Measurements from ENCODE around the gene MBOAT2. TPM values are rescaled to one million over a fixed set of nuclear protein-coding genes. Genes with fewer than 3 reads are reported as not detected.

The MBOAT2 gene
- total and polyA plus RNA-seq, 2 of the 13 experiments (the other 11 are each of a cell fraction or from before 2014, with no cell fraction given): 0.11 to 0.36 TPM

GRCh38 chr2:8833853-8834252 is 169.6 kb downstream of the MBOAT2 start (continued):
- TF ChIP-seq STAT6 (CRISPR knock-in tag; IDR thresholded peaks at IDR 0.05; ENCODE audit: borderline replicate concordance) (no peak), SMYD3 (CRISPR knock-in tag; IDR thresholded peaks at IDR 0.05) (no peak), GPBP1L1 (CRISPR knock-in tag; IDR thresholded peaks at IDR 0.05) (no peak), CEBPB (IDR thresholded peaks at IDR 0.05; ENCODE audit: borderline replicate concordance, low read depth, low read length) (no peak), SRF (IDR thresholded peaks at IDR 0.05; ENCODE audit: low read depth, low read length) (no peak)

GRCh38 chr2:8831516-8831915 is 172.0 kb downstream of the MBOAT2 start:
- Histone ChIP-seq H3K4me2 (ENCODE audit: low read depth, low read length) (no peak overlapping the region), H4K20me1 (ENCODE audit: insufficient read depth, low read length) (peaks cover 17% of the 10 kb centered on the region), H3K4me1 (ENCODE audit: insufficient read depth, low read length) (peaks cover 32% of the 10 kb centered on the region), H3K27me3 (ENCODE audit: control insufficient read depth in 1 of 2, insufficient read depth in 2 of 2, low read length in 2 of 2) (no peaks in the 10 kb centered on the region), H3K27ac (ENCODE audit: extremely low read length, insufficient read depth, low read length) (no peak overlapping the region), H3K79me2 (ENCODE audit: insufficient read depth, low read length) (peaks cover 56% of the 10 kb centered on the region), H3K9me3 (ENCODE audit: low read length) (no peaks in the 10 kb centered on the region), H2AFZ (ENCODE audit: low read length) (no peak overlapping the region), H3K9ac (ENCODE audit: insufficient read depth, low read depth, low read length) (no peak overlapping the region), H3K36me3 (replicated peaks in 1 of 2; ENCODE audit: control insufficient read depth in 1 of 2, insufficient read depth in 2 of 2, low read length in 2 of 2) (peaks cover 0 to 3% of the 10 kb centered on the region in 2 experiments; a peak in 1 of 5 replicates), H3K4me3 (replicated peaks in 1 of 3; ENCODE audit: insufficient read depth in 1 of 3, low read depth in 2 of 3, low read length in 3 of 3) (no peak overlapping the region)
- ChIA-PET POLR2A (no interaction called here), CTCF (ENCODE audit: low intra/inter-chr PET ratio, low total read pairs) (no interaction called here)
- intact Hi-C loops (cut with micrococcal nuclease; ENCODE audit: unreplicated experiment): no loop called here
- no TSS peak for BruUV-seq (replicated peaks)
- FAIRE-seq (no peak), ATAC-seq (no peak; the same call in 2 of the 3 replicates), DNase-seq (ENCODE audit: low spot score) (no peak)
- 100% methylated on average over 2 of the region's 2 CpGs for WGBS (ENCODE audit: low lambda C conversion rate)
- in situ Hi-C loops (cut with HindIII; ENCODE audit: extremely low pct_ligation_motif_present, low pct_unique_long_range_greater_than_20kb): no loop called here
- TF ChIP-seq CHCHD3 (CRISPR knock-in tag; IDR thresholded peaks at IDR 0.05) (no peak), MLLT10 (CRISPR knock-in tag; IDR thresholded peaks at IDR 0.05) (no peak), ZNF724P (CRISPR knock-in tag; IDR thresholded peaks at IDR 0.05; ENCODE audit: borderline replicate concordance) (no peak), TSC22D2 (CRISPR knock-in tag; IDR thresholded peaks at IDR 0.05; ENCODE audit: borderline replicate concordance) (no peak)

Data from HepG2 (cell line).